ENCODE measurements around the gene SENP6. TPM values are rescaled to one million over a fixed set of nuclear protein-coding genes. Genes with fewer than 3 reads are reported as not detected.

SENP6 gene
- total RNA-seq, 4 donors from 2014 or later, result 79.9 to 218 (median 91.5) TPM

DNA sequence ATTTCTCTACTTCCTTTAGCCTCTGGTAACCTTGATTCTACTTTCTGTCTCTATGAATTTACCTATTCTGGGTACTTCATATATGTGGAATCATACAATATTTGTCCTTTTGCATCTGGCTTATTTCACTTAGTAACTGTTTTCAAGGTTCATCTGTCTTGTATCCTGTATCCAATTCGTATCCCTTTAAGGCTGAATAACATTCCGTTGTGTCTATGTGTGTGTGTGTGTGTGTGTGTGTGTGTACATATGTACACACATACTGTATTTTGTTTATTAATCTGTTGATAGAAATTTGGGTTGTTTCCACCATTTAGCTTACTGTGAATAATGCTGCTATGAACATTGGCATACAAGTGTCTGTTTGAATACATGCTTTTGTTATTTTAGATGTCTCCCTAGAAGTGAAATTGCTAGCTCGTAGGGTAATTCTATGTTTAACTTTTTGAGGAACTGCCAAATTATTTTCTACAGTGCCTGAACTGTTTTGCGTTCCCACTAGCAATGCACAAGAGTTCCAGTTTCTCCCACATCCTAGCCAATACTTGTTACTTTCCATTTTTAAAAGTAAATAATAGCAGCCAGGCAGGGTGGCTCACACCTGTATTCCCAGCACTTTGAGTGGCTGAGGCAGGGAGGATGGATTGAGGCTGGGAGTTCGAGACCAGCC lies 17.7 kb downstream of the SENP6 start:
- DNase-seq, result no peak
- Histone ChIP-seq H3K4me3 (no peak overlapping the region), H3K36me3 (peaks cover 0 to 8% (median 0%) of the 10 kb centered on the region in 3 donors), H3K27me3 (no peaks in the 10 kb centered on the region), H3K4me1 (peaks cover 0 to 16% (median 7%) of the 10 kb centered on the region in 4 donors), H3K9me3 (no peaks in the 10 kb centered on the region), H3K27ac (peak overlapping the region in 1 of 4 donors; percentile 48)
- TF ChIP-seq POLR2A (IDR thresholded peaks at IDR 0.05), result no peak
- TF ChIP-seq, protein P1, sequence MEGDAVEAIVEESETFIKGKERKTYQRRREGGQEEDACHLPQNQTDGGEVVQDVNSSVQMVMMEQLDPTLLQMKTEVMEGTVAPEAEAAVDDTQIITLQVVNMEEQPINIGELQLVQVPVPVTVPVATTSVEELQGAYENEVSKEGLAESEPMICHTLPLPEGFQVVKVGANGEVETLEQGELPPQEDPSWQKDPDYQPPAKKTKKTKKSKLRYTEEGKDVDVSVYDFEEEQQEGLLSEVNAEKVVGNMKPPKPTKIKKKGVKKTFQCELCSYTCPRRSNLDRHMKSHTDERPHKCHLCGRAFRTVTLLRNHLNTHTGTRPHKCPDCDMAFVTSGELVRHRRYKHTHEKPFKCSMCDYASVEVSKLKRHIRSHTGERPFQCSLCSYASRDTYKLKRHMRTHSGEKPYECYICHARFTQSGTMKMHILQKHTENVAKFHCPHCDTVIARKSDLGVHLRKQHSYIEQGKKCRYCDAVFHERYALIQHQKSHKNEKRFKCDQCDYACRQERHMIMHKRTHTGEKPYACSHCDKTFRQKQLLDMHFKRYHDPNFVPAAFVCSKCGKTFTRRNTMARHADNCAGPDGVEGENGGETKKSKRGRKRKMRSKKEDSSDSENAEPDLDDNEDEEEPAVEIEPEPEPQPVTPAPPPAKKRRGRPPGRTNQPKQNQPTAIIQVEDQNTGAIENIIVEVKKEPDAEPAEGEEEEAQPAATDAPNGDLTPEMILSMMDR (IDR thresholded peaks at IDR 0.05), result no peak

DNA sequence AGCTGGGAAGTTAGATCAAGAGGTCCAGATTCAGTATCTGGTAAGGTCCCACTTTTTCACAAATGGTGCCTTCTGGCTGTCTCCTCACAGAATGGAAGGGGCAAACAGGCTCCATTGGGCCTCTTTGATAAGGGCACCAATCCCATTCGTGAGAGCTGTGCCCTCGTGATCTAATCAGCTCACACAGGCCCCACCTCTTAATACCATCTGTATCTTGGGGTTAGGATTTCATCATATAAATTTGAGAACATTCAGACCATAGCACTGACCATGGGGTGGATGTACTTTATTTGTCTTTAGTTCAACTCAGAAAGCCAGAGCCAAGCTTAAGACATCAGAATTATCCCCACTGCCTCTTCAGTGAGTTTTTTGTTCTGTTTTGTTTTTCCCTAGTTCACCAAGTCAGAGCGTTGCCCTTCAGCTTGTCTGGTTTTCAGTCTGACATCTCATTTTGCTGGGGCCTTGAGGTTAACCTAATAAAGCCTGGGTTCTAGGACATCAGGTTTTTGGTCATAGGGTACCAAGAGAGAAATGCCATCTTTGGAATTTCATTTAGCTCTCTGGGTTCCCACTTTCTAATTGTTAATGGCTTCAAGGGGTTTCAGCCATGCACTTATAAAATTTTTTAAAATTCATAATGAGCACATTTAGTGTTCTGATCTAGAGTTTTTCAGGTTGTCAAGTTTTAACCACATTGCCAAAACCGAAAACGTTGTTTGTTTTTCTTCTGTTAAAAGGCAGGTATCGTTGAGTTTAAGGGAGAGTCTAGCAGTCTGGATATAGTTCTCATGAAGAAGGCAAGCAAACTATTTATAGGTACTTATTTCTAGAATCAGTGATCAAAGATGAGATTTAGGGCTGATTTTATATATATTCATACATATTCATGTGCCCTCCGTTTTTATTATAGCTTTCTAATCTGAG lies 19.0 kb downstream of the SENP6 start:
- H3K36me3 ChIP-seq, result peaks cover 0 to 21% (median 0%) of the 10 kb centered on the region in 3 donors
- H3K27ac ChIP-seq, result peak overlapping the region in 1 of 4 donors; percentile 5
- no peak overlapping the region for H3K4me3 ChIP-seq
- H3K4me1 ChIP-seq, result peaks cover 0 to 16% (median 7%) of the 10 kb centered on the region in 4 donors
- TF ChIP-seq, protein P1 (IDR thresholded peaks at IDR 0.05), result no peak
- TF ChIP-seq POLR2A (IDR thresholded peaks at IDR 0.05), result no peak
- no peaks in the 10 kb centered on the region for H3K27me3 ChIP-seq
- DNase-seq, result no peak
- H3K9me3 ChIP-seq, result no peaks in the 10 kb centered on the region

DNA sequence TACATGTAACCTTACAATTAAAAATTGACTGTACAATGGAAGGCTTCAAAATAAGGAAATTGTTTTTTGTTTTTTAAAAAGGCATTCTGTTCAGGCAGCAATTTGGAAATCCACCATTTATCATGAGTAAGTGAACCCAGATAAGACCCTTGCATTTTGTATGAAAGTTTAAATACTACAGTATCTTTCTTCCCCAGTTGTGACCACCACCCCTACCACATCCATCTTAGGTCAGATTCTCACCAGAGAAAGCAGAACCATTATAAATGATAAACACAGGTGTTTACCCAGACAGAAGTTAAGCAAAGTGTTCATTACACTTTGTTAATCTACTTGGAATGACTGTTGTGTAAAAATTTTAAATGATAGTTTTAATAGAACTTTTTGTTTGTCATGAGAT lies 20.2 kb downstream of the SENP6 start:
- no peak for DNase-seq
- no peak overlapping the region for H3K4me3 ChIP-seq
- H3K27ac ChIP-seq, result no peak overlapping the region
- H3K27me3 ChIP-seq, result no peaks in the 10 kb centered on the region
- no peaks in the 10 kb centered on the region for H3K9me3 ChIP-seq
- TF ChIP-seq, protein P1 (IDR thresholded peaks at IDR 0.05), result no peak
- TF ChIP-seq POLR2A (IDR thresholded peaks at IDR 0.05), result no peak
- H3K4me1 ChIP-seq, result peaks cover 0 to 16% (median 7%) of the 10 kb centered on the region in 4 donors
- peaks cover 0 to 23% (median 0%) of the 10 kb centered on the region in 3 donors for H3K36me3 ChIP-seq

DNA sequence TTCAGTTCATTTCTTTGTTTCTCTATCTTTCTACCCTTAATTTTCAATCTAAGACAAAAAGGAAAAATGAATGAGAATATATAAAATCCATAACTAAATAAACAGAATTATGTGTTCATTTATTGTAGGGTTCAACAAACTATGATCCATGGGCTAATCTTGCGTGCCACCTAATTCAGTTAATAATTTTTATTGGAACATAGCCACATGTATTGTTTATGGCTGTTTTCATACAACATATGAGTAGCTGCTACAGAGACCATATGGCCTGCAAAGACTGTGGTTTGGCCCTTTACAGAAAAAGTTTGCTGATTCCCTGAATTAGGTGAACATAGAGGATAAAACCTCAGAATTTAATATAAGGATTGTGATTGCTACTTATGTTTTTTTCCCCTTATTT lies 21.8 kb downstream of the SENP6 start:
- DNase-seq, result no peak
- Histone ChIP-seq H3K9me3 (no peaks in the 10 kb centered on the region), H3K36me3 (peaks cover 0 to 28% (median 0%) of the 10 kb centered on the region in 3 donors), H3K27me3 (no peaks in the 10 kb centered on the region), H3K27ac (no peak overlapping the region), H3K4me3 (no peak overlapping the region), H3K4me1 (peaks cover 0 to 16% (median 6%) of the 10 kb centered on the region in 4 donors)
- TF ChIP-seq, protein P1 (IDR thresholded peaks at IDR 0.05), result no peak
- TF ChIP-seq POLR2A (IDR thresholded peaks at IDR 0.05), result no peak

DNA sequence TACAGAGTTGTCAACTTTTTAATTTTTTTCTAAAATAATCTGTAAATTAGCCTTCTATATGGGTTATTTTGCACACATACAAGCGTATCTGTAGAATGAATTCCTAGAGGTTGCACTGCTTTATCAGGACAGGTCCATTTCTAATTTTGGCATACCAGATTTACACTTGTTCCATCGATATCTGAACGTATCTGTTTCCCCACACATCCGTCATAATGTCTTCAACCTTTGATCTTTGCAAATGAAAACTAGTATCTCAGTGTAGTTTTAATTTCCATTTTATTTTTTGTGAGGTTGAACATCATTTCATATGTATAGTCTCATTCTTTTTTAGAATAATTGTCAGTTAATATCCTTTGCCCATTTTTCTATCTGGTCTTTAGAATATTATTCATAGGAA lies 22.7 kb downstream of the SENP6 start:
- no peak for DNase-seq

More for the DNA sequence above, 22.7 kb downstream of the SENP6 start:
- Histone ChIP-seq H3K9me3 (no peaks in the 10 kb centered on the region), H3K4me1 (peaks cover 0 to 8% (median 3%) of the 10 kb centered on the region in 4 donors), H3K36me3 (peaks cover 0 to 30% (median 0%) of the 10 kb centered on the region in 3 donors), H3K27ac (no peak overlapping the region), H3K4me3 (no peak overlapping the region), H3K27me3 (no peaks in the 10 kb centered on the region)
- TF ChIP-seq, protein P1 (IDR thresholded peaks at IDR 0.05), result no peak
- no peak for TF ChIP-seq POLR2A (IDR thresholded peaks at IDR 0.05)
